HG02798 (cell line): Measurements from ENCODE around the gene C12orf56.
"Not testable (repeated sequence)": the region's sequence is repeated elsewhere in the genome, so short reads cannot be mapped to it uniquely, and the experiment has no call there.

Experiments
- ATAC-seq: cut with Tn5 transposase; IDR thresholded peaks from one replicate; pipeline ENCODE4 v1.9.1; 2021; ENCODE audit warnings: mild to moderate bottlenecking; ENCODE audit not compliant: unreplicated experiment, poor library complexity

C12orf56 gene

DNA sequence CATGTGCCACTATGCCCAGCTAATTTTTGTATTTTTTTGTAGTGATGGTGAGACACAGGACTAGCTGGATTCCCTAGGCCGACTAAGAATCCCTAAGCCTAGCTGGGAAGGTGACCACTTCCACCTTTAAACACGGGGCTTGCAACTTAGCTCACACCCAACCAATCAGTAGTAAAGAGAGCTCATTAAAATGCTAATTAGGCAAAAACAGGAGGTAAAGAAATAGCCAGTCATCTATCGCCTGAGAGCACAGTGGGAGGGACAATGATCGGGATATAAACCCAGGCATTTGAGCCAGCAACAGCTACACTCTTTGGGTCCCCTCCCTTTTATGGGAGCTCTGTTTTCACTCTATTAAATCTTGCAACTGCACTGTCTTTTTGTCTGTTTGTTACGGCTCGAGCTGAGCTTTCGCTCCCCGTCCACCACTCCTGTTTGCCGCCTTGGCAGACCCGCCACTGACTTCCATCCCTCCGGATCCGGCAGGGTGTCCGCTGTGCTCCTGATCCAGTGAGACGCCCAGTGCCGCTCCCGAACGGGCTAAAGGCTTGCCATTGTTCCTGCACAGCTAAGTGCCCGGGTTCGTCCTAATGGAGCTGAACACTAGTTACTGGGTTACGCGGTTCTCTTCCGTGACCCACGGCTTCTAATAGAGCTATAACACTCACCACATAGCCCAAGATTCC, 70.9 kb downstream of the C12orf56 start:
- not testable (repeated sequence) for ATAC-seq

- no peak for ATAC-seq
These were observed 72.0 kb downstream of the C12orf56 start for GRCh38 chr12:64318605-64319004.

DNA sequence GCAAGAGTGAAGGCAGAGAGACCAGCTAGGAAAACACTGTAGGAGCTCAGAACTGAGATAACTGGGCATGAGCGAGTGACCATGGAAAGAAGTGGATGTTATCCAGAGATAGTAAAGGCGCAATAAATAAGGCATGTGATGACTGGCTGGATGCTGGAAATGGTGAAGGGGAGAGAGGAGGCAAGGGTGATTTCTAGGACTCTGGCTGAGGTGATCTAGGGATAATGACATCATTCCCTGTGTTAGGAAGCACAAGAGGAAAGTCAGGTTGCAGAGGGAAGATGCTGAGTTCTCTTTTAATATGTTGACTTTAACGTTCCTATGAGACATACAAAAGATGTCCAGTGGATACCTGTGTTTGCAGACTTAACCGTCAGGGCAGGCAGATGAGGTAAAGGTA, 78.7 kb downstream of the C12orf56 start:
- no peak for ATAC-seq

DNA sequence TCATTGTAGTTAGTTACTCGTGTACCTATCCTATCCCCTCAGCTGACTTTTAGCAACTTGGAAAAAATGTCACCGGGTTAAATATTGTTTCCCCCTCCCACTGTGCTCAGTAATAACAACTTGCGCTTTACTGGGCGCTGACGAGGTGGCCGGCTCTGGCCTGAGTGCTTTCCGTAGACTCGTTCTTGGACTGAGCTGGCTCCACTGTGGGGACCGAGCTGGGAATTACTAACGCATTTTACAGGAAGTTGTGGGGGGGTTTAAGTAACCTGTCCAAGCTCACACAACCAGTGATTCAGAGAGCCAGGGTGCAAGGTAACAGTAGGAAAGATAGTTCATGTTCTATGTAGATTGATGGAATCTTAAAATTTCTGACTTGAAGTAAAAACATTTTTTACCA, 86.0 kb downstream of the C12orf56 start:
- ATAC-seq = no peak

DNA sequence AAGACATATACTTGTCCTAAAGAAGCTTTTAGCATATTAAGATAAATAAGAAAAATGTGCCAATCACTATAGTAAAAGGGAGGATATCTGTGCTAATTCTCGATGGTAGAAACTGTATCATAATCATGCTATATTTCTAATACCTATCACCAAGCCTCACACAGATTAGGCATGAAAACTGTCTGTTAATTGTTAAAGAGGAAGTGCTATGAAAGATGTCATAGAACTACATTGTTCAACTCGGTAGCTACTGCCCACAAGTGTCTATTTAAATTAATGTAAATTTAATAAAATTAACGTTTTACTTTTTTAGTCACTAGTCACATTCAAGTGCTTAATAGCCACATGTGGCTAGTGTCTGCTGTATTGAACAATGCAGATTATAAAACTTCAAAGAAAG, 90.9 kb downstream of the C12orf56 start:
- ATAC-seq = no peak

DNA sequence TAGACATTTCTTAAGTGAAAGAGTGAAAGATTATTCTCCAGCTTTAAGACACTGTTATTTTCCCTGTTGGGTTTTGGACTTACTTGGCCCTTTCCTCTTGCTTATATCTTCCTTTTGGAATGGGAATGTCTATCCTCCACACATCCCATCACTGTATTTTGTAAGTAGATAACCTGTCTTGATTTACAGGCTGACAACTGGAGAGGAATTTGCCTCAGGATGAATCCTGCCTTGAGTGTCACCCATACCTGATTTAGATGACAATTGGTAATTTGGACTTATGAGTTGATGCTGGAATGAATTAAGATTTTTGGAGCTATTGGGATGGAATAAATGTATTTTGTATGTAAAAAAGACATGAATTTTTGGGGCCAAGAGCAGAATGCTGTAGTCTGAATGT, 94.3 kb downstream of the C12orf56 start:
- ATAC-seq = no peak

DNA sequence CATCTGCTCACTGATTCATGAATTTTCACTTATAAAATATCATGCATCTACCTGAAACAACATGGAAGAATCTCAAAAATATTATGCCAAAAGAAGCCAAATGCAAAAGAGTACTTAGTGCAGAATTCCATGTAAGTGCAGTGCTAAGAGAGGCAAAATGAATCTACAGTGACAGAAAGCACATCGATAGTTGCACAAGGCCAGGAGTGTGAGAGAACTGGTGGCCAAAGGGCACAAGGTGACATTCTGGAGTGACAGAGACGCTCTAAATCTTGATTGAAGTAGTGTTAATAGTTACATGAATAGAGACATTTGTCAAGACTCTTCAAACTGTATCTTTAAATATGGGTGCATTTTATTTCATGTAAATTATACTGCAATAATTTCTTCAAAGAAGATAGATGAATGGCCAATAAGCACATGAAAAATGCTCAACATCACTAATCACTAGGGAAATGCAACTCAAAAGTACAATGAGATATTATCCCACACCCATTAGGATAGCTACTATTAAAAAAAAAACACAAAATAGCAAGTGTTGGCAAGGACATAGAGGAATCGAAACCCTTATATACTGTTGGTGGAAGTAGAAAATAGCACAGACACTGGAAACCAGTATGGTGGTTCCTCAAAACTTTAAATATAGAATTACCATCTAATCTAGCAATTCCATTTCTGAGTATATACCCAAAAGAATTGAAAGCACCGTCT, 96.7 kb downstream of the C12orf56 start:
- no peak for ATAC-seq

DNA sequence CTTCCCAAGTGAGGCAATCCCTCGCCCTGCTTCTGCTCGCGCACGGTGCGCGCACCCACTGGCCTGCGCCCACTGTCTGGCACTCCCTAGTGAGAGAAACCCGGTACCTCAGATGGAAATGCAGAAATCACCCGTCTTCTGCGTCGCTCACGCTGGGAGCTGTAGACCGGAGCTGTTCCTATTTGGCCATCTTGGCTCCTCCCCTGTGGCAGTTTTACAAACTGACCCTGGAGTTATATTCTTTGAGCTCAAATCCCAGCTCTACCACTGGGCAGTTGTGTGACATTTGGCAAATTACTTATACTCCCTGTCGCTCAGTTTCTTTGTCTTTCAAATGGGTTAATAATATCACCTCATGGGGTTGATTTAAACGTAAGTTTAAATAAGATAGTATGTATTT, 97.4 kb downstream of the C12orf56 start:
- ATAC-seq = not testable (repeated sequence)

GRCh38 chr12:64286521-64286920, 104.0 kb downstream of the C12orf56 start:
- ATAC-seq = no peak

- no peak for ATAC-seq
These were observed 106.3 kb downstream of the C12orf56 start for GRCh38 chr12:64284256-64284655.

DNA sequence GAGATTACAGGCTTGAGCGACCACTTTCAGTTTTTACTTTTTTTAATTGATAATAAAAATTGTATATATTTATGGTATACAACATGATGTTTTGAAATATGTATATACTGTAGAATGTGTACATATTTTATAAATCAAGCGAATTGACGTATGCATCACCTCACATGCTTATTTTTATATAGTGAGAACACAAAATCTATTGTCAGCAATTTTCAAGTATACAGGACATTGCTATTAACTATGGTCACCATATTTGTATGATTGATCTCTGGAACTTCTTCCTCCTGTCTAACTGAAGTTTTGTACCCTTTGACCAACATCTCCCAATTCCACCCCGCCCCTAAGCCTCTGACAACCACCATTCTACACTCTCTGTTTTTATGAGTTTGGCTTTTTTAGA, 112.1 kb downstream of the C12orf56 start:
- ATAC-seq = no peak

DNA sequence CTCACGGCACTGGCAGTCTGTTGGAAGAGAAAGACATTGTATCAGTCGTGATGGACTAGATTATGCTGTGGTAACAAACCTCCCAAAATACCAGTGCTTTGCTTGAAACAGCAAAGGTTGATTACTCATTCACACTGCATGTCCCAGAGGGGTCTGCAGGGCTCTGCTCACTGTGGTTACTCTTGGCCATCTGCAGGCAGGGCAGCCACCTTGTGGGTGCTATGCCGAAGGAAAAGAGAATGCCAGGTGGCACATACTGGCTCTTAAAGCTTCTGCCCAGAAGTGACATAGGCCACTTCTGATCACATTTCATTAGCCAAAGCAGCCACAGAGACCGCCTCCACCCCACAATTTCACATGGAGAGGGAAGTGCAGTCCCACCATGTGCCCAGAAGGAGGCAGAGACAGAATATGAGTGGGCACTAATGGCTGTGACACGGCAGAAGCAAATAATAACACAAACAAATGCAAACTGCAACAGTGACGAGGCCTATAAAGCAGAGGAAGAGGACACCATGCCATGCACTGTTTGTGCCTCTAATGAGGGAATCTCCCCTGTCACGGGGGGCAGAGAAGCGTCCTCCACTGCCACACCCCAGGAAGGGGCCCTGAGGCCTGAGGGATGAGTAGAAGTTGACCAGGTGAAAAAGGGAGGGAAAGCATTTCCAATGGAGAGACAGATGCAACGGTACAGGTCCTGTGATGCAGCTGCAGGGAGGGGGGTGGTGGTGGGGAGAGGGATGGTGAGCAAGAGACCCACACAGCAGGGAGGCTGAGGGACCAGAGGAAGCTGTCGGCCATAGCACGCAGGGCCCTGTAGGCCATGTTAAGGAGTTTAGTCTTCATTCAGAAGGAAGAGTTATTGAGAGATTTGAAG, 116.8 kb downstream of the C12orf56 start:
- peak; percentile 74 for ATAC-seq

DNA sequence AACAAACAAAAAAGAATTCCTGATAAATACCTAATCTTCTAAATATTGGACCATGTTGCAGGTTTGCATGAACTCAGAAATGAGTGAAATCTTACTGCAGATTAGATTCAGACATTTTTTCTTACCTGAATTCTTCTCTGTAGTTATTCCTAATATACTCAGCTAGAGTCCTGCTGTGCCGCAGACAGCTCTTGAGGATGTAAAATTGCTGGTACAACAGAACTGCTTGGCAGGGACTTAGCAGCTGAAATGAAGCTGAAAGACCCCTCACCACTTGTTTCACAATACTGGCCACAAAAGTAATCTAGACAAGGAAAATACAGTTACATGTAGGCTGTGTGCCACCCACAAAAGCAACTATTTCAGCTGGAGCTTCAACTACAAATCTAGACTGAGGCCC, 120.1 kb downstream of the C12orf56 start:
- ATAC-seq = no peak

- ATAC-seq = no peak
These were observed 121.4 kb downstream of the C12orf56 start for GRCh38 chr12:64269161-64269560.

DNA sequence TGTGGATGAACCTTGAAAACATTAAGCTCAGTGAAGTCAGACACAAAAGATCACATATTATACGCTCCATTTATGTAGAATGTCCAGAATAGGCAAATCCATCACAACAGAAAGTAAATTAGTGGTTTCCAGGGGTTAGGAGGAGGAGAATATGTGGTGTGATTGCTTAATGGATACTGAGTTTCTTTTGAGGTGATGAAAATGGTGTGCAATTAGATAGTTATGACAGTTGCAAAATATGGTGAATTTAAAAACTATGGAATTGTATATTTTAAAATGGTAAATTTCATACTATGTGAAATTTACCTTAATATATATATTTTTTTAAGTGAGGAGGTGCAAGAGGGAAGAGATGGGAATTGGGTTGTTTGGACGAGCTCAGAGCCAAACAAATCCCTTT, 122.1 kb downstream of the C12orf56 start:
- no peak for ATAC-seq

GRCh38 chr12:64265839-64266238, 124.7 kb downstream of the C12orf56 start:
- ATAC-seq = no peak

DNA sequence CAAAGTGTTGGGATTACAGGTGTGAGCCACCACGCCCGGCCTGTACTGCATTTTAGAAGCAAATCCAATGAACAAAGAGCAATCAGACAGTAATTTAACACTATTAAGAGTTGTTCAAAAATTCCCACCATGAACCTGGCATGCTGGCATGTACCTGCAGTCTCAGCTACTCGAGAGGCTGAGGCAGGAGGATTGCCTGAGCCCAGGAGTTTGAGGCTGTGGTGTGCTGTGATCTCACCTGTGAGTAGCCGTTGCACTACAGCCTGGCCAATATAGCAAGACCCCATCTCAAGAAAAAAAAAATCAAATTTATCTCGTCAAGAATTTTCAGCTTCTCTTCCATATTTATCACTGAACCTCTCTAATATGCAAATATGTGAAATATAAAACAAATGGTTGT, 128.7 kb downstream of the C12orf56 start:
- no peak for ATAC-seq

GRCh38 chr12:64258576-64258975, 132.0 kb downstream of the C12orf56 start:
- no peak for ATAC-seq

- ATAC-seq = peak; percentile 49
These were observed 134.3 kb downstream of the C12orf56 start for GRCh38 chr12:64256166-64256800.

- ATAC-seq = no peak
These were observed 135.3 kb downstream of the C12orf56 start for GRCh38 chr12:64255249-64255648.

DNA sequence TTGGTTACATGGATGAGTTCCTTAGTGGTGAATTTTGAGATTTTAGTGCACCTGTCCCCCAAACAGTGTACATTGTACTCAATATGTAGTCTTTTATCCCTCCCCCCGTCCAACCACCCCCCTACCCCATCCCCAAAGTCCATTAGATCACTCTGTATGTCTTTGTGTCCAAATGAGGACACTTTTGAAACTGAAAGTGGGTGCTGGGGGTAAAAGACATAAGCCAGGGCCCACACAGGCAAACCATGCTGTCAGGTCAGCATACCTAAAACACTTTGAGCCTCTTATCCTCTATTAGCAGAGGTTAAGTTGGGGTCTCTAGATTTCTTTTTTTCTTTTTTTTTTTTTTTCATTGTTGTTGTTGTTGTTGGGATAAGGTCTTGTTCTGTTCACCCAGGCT, 137.2 kb downstream of the C12orf56 start:
- ATAC-seq = no peak
